Activated CD4-positive, alpha-beta T cell treated with anti-CD3 and anti-CD28 coated beads, Interleukin-2, amount 10 ng/mL, durations not matched to agents 7 days and 5 days (primary cell): ENCODE data around the gene NID1. TPM values are rescaled to one million over a fixed set of nuclear protein-coding genes. Genes with fewer than 3 reads are reported as not detected.
"Not testable (repeated sequence)": the region's sequence is repeated elsewhere in the genome, so short reads cannot be mapped to it uniquely, and the experiment has no call there.

Source experiments
- CTCF ChIA-PET: fragments of 350-600 bp; sonication (Branson Sonifier 250); formaldehyde crosslinking; loops from one replicate; lab custom pipeline; 2021; ENCODE audit warnings: antibody characterized with exemption; lab: Charles Lee
- POLR2A ChIA-PET: fragments of 350-600 bp; sonication (Branson Sonifier 250); formaldehyde crosslinking; loops from one replicate; lab custom pipeline; 2021; ENCODE audit warnings: antibody characterized with exemption; lab: Charles Lee
- DNase-seq: peaks from one replicate; pipeline ENCODE4 v3.0.0-alpha.2; 2020
- H3K27ac Mint-ChIP-seq: one replicate; pipeline ENCODE4 v1.8.0; 2021; ENCODE audit warnings: mild to moderate bottlenecking, moderate library complexity, mixed read lengths
- H3K27me3 Mint-ChIP-seq: one replicate; pipeline ENCODE4 v1.8.0; 2021; ENCODE audit warnings: mixed read lengths
- H3K36me3 Mint-ChIP-seq: one replicate; pipeline ENCODE4 v1.8.0; 2021; ENCODE audit warnings: low read depth, mixed read lengths
- H3K4me1 Mint-ChIP-seq: one replicate; pipeline ENCODE4 v1.8.0; 2021; ENCODE audit warnings: mixed read lengths
- H3K4me3 Mint-ChIP-seq: one replicate; pipeline ENCODE4 v1.8.0; 2021; ENCODE audit warnings: mild to moderate bottlenecking, moderate library complexity, mixed read lengths
- H3K9me3 Mint-ChIP-seq: one replicate; pipeline ENCODE4 v1.8.0; 2021; ENCODE audit warnings: mixed read lengths
- total RNA-seq, 2 experiments: library from RNA; stranded (reverse); gene quantifications; one replicate each; pipeline ENCODE4 v1.2.3, GENCODE V29; 2021

The NID1 gene
- total RNA-seq, 2 experiments from 2014 or later = 0.08 TPM; not detected in 1

GRCh38 chr1:235928197-235928596, 136.7 kb downstream of the NID1 start:
- ChIA-PET POLR2A (no interaction called here), CTCF (interaction anchor here (0.7 to 2.3 kb wide), 3 partner anchors 8 to 29 kb away, joined by 3 to 9 read pairs (median 9); no protein-coding TSS in a partner anchor)
- H3K4me1 Mint-ChIP-seq = peaks cover 32% of the 10 kb centered on the region
- peaks cover 1% of the 10 kb centered on the region for H3K9me3 Mint-ChIP-seq
- H3K4me3 Mint-ChIP-seq = no peak overlapping the region
- no peak for DNase-seq
- H3K27me3 Mint-ChIP-seq = peaks cover 6% of the 10 kb centered on the region
- no peak overlapping the region for H3K27ac Mint-ChIP-seq
- peaks cover under 1% of the 10 kb centered on the region for H3K36me3 Mint-ChIP-seq

GRCh38 chr1:235927551-235927950, 137.3 kb downstream of the NID1 start:
- POLR2A ChIA-PET, H3K27ac Mint-ChIP-seq, H3K27me3 Mint-ChIP-seq: not testable (repeated sequence)

More at GRCh38 chr1:235927551-235927950, 137.3 kb downstream of the NID1 start:
- H3K4me3 Mint-ChIP-seq, H3K9me3 Mint-ChIP-seq, CTCF ChIA-PET, H3K36me3 Mint-ChIP-seq, DNase-seq: not testable (repeated sequence)
- peaks cover 36% of the 10 kb centered on the region for H3K4me1 Mint-ChIP-seq

Other genes starting within 250 kb of the NID1 start
- gene LYST, start 198.2 kb downstream of the NID1 start, total RNA-seq = 10 to 100 TPM; 24.7 to 26.8 TPM
- gene GPR137B, start 77.4 kb upstream of the NID1 start, total RNA-seq = 1 to 10 TPM; 5.0 to 5.8 TPM
- 1 to 10 TPM; 2.5 to 2.6 TPM for gene ERO1B, start 216.9 kb upstream of the NID1 start, total RNA-seq